GM12891 (cell line): ENCODE results near the gene GTF2A1.

Experiments
- POLR2A ChIP-seq: IDR thresholded peaks from 2 replicates; pipeline ENCODE4 v1.6.1; 2011; ENCODE audit warnings: low read depth, low read length, control low read depth
- POLR2AphosphoS5 ChIP-seq: IDR thresholded peaks from 2 replicates; pipeline ENCODE4 v1.6.1; 2011; ENCODE audit warnings: low read depth, low read length, control low read depth
- POU2F2 ChIP-seq: IDR thresholded peaks from 2 replicates; pipeline ENCODE4 v1.6.1; 2011; ENCODE audit warnings: low read depth, mild to moderate bottlenecking, control low read depth, low read length, moderate library complexity

DNA sequence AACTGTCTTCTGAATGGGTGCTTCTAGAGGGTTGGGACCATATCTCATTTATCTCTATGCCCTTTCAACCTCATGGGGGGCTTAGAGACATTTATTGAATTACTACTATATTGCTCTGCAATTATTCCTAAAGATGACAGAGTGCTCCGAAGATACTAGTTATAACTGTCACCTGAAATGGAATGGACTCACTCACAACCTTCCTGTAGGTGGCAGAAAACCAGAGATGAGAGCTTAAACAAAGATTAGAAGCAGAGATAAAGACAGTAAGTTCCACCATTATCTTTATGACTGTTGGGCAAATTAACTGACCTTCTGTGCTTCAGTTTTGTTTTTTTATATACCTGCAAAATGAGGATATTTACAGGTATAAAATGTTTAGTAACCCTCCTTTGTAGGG is 31.5 kb upstream of the GTF2A1 start:
- TF ChIP-seq POLR2A (no peak), POLR2AphosphoS5 (no peak), POU2F2 (no peak)
